Activated CD4-positive, CD25-positive, alpha-beta regulatory T cell treated with anti-CD3 and anti-CD28 coated beads, Interleukin-2, amount 50 U/mL, for 16 hours (primary cell): ENCODE data around the gene GRID1.

ENCODE experiments used
- DNase-seq: peaks from one replicate; pipeline ENCODE4 v3.0.0-alpha.2; 2020; ENCODE audit warnings: low read depth, low spot score

GRID1 gene

GRCh38 chr10:86144301-86144700 is 222.3 kb downstream of the GRID1 start:
- no peak for DNase-seq

- no peak for DNase-seq
These were observed 224.7 kb downstream of the GRID1 start for GRCh38 chr10:86141896-86142295.

GRCh38 chr10:86139066-86139657 is 227.4 kb downstream of the GRID1 start:
- DNase-seq = no peak

GRCh38 chr10:86138551-86139065 is 228.0 kb downstream of the GRID1 start:
- DNase-seq = no peak

GRCh38 chr10:86137561-86137960 is 229.0 kb downstream of the GRID1 start:
- no peak for DNase-seq

GRCh38 chr10:86136934-86137333 is 229.7 kb downstream of the GRID1 start:
- DNase-seq = no peak

GRCh38 chr10:86135191-86135590 is 231.4 kb downstream of the GRID1 start:
- DNase-seq = no peak

GRCh38 chr10:86130737-86131475 is 235.7 kb downstream of the GRID1 start:
- DNase-seq = no peak

- DNase-seq = no peak
These were observed 236.6 kb downstream of the GRID1 start for GRCh38 chr10:86130041-86130440.

- DNase-seq = no peak
These were observed 238.2 kb downstream of the GRID1 start for GRCh38 chr10:86128360-86128759.

- no peak for DNase-seq
These were observed 239.2 kb downstream of the GRID1 start for GRCh38 chr10:86127274-86127819.

GRCh38 chr10:86124734-86125133 is 241.9 kb downstream of the GRID1 start:
- no peak for DNase-seq

GRCh38 chr10:86123715-86124114 is 242.9 kb downstream of the GRID1 start:
- no peak for DNase-seq

- DNase-seq = no peak
These were observed 243.3 kb downstream of the GRID1 start for GRCh38 chr10:86123304-86123703.

- DNase-seq = no peak
These were observed 243.9 kb downstream of the GRID1 start for GRCh38 chr10:86122646-86123045.

GRCh38 chr10:86121200-86121599 is 245.4 kb downstream of the GRID1 start:
- no peak for DNase-seq

GRCh38 chr10:86117051-86117450 is 249.5 kb downstream of the GRID1 start:
- no peak for DNase-seq

GRCh38 chr10:86113983-86114382 is 252.6 kb downstream of the GRID1 start:
- DNase-seq = no peak

- DNase-seq = no peak
These were observed 253.1 kb downstream of the GRID1 start for GRCh38 chr10:86113501-86113900.

- no peak for DNase-seq
These were observed 253.6 kb downstream of the GRID1 start for GRCh38 chr10:86113044-86113443.

GRCh38 chr10:86111902-86112545 is 254.6 kb downstream of the GRID1 start:
- DNase-seq = no peak

- DNase-seq = no peak
These were observed 256.3 kb downstream of the GRID1 start for GRCh38 chr10:86110156-86110786.
